ENCODE results near the gene IFT25.
"Not testable (repeated sequence)": the region's sequence is repeated elsewhere in the genome, so short reads cannot be mapped to it uniquely, and the experiment has no call there.

Gene IFT25

DNA sequence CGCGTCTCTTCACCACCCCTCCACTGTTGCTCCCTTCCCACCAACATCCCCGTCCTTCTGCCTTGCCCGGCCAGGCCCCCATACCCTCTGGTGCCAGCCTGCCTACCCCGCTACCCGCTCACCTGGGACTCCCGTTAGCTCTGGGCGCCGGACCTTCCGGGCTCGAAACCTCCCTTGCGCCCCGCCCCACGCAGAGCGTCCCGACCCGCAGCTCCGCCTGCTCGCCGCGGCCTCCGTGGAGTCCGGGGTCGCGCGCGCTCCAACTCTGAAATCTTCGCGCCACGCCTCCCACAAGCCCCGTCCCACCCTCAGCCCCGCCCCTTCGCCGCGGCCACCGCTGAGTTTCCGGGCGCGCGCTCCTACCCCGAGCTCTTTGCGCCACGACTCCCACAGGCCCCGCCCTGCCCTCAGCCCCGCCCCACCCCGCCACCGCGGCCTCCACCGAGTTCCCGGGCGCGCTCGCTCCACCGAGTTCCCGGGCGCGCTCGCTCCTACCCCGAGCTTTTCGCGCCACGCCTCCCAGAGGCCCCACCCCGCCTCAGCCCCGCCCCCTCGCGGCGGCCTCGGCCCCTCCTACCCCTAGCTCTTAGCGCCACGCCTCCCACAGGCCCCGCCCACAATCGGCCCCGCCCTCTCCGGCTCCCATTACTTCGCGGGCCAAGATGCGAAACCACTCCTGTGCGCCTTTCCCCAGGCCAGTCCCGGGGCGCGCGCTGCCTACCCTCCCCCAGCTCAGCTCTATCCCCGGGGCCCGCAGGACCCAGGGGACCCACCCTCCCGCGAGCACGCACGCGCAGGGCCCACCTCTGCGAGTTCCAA, at the start of gene IFT25:
IFT25 (minus strand) TSS at position 267 of the 819 bp plus-strand sequence. CDS start 5,617 bp downstream, outside the sequence.
- peak; percentile 98 for DNase-seq

DNA sequence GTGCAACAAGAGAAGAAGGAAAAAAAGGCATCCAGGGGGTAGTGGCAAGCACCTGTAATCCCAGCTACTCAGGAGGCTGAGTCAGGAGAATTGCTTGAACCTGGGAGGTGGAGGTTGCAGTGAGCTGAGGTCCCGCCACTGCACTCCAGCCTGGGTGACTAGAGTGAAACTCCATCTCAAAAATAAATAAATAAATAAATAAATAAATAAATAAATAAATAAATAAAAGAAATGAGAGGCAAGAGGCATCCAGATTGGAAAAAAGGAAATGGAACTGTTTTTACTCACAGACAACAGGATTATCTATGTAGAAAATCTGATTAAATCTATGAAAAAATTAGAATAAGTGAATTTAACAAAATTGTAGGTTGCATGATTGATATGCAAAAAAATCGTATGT, 49.0 kb upstream of the IFT25 start:
- not testable (repeated sequence) for DNase-seq

DNA sequence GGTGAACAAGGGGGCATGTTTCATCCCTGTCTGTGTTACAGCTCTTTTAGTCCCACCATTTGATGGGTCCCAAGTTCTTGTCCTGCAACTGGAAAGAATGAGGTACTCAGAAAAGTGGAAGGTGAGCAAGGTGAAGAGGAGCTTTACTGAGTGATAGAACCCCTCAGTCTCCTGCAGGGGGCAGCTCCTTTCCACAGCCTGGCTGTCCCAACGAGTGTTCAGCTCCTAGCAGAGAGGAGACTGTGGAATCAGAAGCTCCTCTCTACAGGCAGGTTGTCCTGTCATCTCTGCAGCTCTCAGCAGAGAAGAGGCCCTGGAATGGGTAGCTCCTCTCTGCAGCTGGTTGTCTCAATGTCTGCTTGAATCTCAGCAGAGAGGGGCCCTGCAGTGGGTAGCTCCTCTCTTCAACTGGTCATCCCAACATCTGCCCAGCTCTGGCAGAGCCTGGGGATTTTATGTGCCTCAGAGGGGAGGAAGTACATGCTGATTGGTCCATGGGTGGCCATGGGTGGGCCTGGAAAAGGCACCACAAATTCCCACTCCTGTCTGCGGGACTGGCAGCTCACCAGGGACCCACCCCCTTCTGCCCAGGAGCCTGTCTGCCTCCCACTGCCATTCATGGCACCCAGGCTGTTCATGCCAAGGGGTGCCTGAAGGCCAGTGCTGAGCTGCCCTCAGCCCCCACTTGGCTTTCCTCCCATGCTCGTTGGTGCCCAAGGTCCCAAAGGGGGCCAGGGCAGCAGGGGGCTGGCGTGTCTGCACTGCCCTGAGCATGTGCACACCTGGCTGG, 46.8 kb upstream of the IFT25 start:
- no peak for DNase-seq

DNA sequence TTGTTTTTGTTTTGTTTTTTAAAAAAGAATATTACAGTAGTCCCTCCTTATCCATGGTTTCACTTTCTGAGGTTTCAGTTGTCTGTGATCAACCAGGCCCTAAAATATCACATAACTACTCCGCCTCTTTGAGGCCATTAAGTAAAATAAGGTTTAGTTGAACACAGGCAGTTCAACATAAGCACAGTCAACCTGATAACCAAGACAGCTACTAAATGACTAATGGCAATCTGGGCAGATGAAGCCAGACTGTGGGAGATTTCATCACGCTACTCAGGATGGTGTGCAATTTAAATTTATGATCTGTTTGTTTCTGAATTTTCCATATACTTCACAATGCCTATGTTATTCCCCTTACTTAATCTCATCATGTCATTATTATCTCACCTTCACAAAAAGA, 42.4 kb upstream of the IFT25 start:
- DNase-seq: no peak

DNA sequence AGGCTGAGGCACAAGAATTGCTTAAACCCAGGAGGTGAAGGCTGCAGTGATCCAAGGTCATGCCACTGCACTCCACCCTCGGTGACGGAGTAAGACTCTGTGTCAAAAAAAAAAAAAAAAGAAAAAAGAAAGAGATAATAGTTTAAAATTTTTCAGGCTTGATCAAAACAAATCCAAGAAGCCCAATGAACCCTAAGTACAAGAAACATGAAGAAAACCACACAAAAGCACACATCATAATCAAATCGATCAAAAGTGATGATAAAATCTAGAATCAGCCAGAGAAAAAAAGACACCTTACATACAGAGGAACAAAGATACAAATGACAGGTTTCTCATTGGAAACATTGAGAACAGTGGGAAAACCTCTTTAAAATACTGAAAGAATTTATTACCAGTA, 41.0 kb upstream of the IFT25 start:
- DNase-seq: no peak

DNA sequence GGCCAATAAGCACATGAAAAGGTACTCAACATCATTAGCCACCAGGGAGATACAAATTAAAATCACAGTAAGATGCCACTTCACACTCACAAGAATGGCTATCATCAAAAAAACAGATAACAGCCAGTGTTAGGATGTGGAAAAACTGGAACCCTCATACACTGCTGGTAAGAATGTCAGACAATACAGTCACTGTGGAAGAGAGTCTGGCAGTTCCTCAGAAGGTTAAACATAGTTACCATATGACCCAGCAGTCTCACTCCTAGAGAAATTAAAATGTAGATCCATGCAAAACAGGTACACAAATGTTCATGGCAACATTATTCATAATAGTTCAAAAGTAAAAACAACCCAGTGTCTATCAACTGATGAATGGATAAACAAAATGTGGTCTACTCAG, 39.2 kb upstream of the IFT25 start:
- DNase-seq: no peak

DNA sequence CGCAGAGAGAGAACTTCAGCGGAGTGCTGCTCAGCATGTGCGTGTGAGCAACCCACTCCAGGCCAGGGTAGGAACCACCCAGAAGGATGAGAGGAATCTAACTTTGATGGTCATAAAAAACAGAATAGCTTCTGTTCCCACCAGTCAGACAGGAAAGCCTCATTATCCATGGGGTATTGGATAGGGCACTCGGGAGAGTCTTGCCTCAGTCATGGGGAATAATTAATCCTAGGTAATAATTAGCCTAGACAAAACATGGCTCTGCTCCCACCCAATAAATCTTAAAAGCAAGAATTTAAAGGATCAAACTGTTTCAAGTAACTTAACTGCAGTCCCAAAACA, 37.2 kb upstream of the IFT25 start:
- no peak for DNase-seq

DNA sequence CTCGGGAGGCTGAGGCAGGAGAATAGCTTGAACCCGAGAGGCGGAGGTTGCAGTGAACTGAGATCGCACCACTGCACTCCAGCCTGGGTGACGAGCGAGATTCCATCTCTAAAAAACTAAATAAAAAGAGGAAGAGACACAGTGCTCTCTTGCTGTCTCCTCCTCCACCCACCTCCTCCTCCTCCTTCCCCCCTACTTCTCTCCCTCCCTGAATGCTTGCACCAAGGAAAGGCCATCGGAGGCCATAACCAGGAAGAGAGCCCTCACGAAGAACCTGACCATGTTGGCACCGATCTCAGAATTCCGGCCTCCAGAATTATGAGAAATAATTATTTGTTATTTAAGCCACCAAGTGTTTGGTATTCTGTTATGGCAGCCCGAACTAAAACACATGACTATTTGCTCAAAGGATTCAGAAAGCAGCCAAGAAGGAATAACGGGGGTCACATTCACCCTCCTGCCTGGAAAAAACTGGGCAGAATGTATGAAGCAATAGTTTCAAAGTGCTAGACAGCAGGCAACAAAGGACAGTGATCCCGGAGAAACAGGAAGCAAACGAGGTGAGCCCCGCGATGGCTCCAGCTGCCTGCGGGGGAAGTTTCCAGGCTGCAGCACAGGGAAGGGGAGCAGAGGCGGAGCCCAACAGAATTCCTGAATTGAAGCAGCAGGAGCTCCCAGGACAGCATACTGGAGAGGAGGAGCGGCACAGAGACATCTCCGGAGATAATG, 36.7 kb upstream of the IFT25 start:
- peak; percentile 60 for DNase-seq

DNA sequence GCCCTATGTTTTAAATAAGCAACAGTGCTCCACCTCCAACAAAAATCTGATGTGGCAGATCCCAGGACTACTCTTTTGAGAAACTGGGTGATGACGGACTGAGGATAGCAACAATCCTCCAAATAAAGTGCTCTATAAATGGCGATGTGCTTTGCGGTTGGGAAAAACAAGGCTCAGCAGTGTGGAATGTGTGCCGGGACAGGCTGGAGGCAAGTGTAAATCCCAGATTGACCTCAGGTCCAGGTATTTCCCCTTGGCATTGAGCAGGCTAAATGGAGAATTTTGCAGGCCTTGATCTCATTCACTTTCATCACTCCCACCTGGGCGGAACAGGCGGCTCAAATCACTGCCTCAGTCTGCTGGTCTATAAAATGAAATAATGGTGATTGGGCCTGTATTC, 35.7 kb upstream of the IFT25 start:
- no peak for DNase-seq

DNA sequence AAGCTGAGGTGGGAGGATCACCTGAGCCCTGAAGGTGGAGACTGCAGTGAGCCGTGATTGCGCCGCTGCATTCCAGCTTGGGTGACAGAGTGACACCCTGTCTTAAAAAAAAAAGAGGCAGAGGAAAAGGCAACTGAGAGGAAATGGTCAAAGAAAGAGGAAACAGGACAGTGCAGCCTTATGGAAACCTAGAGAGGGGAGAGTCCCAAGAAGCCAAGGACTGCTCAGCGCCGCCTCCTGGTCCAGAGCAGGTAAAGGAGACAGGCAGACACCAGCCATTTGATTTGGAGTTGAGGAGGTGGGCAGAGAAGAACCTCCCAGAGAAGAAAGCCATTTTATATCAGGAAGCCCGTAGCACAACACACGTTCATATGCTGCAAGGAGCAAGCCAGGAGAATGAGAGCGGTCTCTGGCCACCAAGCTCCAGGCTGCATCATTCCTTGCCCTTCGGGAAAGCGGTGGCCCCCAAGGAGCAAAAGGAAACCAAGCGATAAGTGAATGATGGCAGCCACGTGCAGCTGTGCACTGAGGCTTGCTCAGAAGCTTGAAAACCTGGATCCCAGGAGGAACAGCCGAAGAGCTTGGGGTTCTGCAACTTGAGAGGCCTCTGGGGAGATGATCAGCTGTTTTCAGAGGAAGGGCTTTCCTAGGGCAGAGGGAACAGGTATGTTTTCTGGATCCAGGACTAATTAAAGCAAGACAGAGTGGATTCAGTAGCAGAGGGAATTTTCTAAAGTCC, 34.4 kb upstream of the IFT25 start:
- peak; percentile 60 for DNase-seq

DNA sequence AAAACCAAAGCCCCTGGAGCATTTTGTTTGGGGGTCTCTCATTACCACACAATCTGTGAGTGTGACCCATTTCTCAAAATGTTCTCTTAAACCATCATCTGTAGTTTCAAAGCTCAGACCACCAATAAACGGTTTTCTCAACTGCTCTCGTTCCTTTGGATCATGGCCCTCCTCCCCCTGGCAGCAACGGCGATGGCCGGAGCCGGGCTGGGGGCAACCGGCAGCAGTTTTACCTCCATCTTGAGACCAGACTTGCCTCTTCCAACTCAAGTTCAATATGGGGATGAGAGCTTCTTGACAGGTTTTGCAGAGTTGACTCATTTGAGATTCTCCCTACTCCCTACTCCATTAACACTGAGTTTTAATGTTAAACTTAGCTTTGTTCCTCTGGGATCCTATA, 30.4 kb upstream of the IFT25 start:
- DNase-seq: no peak

DNA sequence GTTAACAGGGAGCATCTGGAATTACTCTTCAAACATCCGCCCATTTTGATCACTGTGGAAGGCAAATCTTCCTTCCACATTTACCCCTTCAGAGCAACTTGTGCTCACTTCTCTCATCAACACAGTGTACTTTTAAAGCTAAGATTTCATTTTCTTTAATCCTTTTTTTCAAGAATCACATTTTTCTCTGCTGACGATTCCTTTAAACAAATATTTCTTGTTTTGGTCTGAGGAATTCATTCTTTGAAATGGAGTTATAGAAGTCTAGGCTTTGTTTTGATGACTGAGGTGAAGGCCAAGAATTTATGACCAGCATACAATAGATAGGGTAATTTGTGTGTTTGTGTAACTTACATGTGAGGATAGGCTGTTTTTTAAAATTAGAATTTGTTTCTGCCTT, 26.2 kb upstream of the IFT25 start:
- DNase-seq: no peak

DNA sequence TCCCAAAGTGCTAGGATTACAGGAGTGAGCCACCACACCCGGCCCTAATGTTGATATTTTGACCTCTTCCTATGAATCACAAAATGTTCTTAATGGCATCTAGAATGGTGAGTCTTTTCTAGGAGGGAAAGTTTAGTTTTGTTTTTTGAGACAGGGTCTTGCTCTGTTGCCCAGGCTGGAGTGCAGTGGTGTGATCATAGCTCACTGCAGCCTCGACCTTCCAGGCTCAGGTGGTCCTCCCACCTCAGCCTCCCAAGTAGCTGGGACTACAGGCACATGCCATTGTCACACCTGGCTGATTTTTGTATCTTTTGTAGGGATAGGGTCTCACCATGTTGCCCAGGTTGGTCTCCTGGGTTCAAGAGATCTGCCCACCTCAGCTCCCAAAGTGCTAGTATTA, 23.8 kb upstream of the IFT25 start:
- not testable (repeated sequence) for DNase-seq

DNA sequence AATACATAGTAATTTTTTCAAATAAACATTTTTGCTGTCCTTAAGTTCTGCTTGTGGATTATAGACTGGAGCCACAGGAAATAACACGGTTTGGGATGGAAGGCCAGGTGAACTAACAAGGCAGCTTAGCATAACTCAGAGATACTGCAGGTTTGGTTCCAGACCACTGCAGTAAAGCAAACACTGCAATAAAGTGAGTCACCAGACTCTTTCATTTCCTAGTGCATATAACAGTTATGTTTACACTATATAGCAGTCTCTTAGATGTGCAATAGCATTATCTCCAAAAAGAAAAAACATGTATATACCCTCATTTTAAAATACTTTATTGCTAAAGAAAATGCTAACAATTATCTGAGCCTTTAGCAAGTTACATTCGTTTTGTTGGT, 22.6 kb upstream of the IFT25 start:
- no peak for DNase-seq

DNA sequence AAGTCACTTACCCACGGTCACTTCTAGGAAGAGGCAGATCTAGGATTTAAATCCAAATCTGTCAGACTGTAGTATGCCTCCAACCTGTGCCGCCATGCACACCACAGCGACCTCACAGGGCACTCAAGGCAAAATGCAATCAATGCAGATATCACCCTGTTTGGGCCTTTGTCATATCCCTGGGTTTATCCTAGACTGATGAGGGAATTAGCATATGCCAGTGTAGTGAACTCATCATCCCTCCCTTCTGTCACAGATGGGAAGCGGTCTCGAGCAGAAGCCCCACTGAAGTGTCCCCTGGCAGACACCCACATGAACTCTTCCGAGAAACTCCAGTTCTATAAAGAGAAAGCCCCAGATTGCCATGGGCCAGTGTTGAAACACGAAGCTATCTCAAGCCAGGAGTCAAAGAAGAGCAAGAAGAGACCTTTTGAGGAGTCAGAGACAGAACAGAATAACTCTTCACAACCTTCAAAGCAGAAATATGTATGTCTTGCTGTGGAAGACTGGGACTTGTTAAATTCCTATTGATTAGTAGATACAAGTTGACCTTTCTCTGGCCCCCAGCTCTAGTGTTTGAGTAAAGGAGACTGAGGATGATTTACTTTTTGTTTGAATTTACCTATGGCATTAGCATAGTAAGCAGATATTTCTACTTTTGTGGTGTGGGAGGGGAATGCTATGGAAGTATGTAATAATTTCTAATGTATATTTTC, 22.1 kb upstream of the IFT25 start:
- no peak for DNase-seq

DNA sequence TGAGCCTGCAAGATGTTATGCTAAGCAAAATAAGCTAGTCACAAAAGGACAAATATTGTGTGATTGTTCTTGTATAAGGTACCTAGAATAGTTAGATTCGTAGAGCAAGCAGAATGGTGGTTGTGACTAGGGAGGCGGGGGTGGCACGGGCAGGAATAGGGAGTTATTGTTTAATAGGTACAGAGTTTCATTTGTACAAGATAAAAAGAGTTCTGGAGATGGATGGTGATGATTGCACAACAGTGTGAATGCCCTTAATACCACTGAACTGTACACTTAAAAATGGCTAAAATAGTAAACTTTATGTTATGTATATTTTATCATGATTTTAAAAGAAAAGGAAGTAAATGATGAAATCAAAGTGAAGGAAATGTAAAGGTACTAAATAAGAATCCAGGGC, 21.3 kb upstream of the IFT25 start:
- DNase-seq: no peak

DNA sequence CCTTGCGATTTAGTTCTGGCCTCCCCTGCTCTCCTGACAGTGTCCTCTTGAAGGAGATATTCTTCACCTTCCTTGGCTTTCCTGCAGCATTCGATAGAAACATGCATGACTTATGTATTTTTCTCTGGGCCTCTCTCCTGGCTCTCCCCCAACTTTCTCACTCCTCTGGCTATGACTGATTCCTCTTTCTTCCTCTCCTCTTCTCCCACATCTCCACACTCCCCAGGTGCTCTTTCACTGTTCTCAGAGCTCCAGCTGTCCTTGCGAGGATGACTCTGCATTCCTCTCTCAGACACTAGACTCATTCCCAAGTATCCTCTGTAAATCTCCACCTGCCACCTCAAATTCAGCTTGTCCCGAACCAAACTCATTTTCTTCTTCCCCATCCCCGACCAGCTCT, 18.6 kb upstream of the IFT25 start:
- no peak for DNase-seq

DNA sequence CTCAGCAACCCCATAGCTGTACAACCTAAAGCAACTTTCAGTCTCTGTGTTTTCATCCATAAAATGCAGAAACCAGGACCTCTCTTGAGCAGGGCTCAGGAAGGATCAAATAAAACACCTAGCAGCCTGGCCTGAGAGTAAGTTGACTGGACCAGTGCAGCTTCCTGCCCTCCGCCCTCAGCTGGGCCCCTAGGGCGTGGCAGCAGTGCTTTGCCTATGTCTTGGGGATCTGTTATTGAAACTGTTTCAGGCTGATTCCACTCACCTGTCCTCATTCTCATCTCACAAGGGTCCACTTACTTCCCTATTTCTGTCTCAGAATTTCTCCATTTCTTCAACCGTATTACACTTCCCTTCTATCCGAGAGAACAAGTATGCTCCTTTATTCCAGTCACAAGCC, 18.0 kb upstream of the IFT25 start:
- DNase-seq: no peak

DNA sequence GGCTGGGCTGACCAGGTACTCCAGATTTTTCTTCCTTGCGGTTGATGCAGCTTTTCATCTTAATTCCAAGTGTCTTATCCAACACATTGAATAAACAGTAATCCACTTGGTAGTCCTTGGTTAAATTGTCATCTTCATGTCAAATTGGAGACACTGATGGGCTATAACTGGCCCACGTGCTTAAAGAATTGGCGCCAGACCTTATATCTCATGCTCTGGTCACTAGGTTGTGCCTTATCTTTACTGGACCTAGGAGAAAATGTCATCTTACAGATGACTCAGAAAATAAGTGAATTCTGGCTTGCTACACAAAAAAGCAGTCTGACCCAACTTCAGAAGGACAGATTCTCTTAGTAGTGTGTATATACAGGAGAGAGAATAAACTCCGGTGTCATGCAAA, 16.9 kb upstream of the IFT25 start:
- DNase-seq: no peak

DNA sequence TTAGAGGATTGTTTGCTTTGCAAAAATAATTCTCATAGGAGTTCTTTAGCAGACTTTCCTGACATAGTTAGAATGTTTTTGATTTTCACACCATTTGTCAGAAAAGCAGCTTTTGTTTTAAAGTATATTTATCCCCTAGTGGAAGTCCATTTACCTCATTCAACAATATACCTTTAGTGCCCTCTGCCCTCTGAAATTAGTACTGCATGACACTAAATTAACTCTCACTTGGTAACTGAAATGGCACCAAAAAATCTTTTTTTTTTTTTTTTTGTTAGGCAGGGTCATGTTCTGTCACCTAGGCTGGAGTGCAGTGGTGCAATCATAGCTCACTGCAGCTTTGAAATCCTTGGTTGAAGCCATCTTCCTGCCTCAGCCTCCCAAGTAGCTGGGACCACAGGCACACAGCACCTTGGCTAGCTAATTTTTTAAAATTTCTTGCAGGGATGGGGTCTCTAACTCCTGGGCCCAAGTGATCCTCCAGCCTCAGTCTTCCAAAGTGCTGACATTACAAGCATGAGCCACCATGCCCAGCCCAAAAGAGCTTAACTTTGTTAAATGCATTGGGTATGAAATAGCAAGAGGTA, 14.3 kb upstream of the IFT25 start:
- no peak for DNase-seq

DNA sequence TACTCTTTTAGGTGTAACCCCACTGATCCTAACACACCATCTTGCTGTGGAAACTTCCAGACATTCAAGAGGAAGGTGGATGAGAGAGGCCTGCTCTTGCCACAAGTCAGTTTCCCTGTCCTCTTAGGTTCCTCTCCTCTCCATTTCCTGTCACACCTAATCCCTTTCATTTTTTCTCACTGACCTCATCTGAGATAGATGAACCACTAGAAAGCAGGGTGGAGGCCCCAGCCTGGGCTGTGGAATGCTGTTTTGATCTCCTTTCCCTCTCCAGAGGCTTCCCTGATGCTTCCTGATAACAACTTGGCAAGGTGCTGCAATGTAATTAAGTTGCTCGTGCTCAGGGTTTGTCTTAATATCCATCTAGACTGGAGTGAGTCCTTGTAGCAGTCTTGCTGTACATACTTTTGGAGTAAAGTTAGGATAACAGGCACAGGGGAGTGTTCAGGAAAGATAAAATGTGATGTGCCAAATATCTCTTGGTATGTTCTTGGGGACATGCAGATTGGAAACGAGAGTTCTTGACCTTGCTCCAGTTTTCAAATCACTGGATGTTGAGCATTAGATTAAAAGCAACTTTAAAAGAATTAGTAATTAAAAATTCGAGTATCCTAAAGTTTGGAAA, 11.8 kb upstream of the IFT25 start:
- DNase-seq: no peak
